Measurements from ENCODE around the gene LYPLA2.
"Not testable (repeated sequence)": the region's sequence is repeated elsewhere in the genome, so short reads cannot be mapped to it uniquely, and the experiment has no call there.

The LYPLA2 gene

GRCh38 chr1:23799570-23800399, 8.8 kb downstream of the LYPLA2 start:
- Histone ChIP-seq H3K27me3 (ENCODE audit: insufficient read depth, low read length) (no peaks in the 10 kb centered on the region), H3K4me1 (ENCODE audit: insufficient read depth, low read length) (peaks cover 14% of the 10 kb centered on the region), H3K4me3 (ENCODE audit: low read length) (peak overlapping the region; percentile 91), H3K9me3 (ENCODE audit: low read length) (no peaks in the 10 kb centered on the region), H2AFZ (ENCODE audit: low read depth, low read length) (peak overlapping the region; percentile 31), H3K36me3 (ENCODE audit: insufficient read depth, low read length) (peaks cover 30% of the 10 kb centered on the region)

GRCh38 chr1:23800400-23801337, 9.7 kb downstream of the LYPLA2 start, which contains the start of gene GALE:
GALE (minus strand) TSS chr1:23800754; CDS start chr1:23799007, 1,747 bp downstream.
- peaks cover 30% of the 10 kb centered on the region for H3K36me3 ChIP-seq (ENCODE audit: insufficient read depth, low read length)
- H3K4me1 ChIP-seq (ENCODE audit: insufficient read depth, low read length): peaks cover 14% of the 10 kb centered on the region
- no peaks in the 10 kb centered on the region for H3K27me3 ChIP-seq (ENCODE audit: insufficient read depth, low read length)
- H3K9me3 ChIP-seq (ENCODE audit: low read length): no peaks in the 10 kb centered on the region
- peak within 1 kb of the TSS; percentile 91 for H3K4me3 ChIP-seq (ENCODE audit: low read length)
- H2AFZ ChIP-seq (ENCODE audit: low read depth, low read length): peak within 1 kb of the TSS; percentile 62

- Histone ChIP-seq H3K9me3 (ENCODE audit: low read length) (no peaks in the 10 kb centered on the region), H3K27me3 (ENCODE audit: insufficient read depth, low read length) (no peaks in the 10 kb centered on the region), H3K4me3 (ENCODE audit: low read length) (peak overlapping the region; percentile 91), H3K36me3 (ENCODE audit: insufficient read depth, low read length) (peaks cover 24% of the 10 kb centered on the region), H2AFZ (ENCODE audit: low read depth, low read length) (peak overlapping the region; percentile 62), H3K4me1 (ENCODE audit: insufficient read depth, low read length) (peaks cover 14% of the 10 kb centered on the region)
Measured at GRCh38 chr1:23801338-23801748, 10.4 kb downstream of the LYPLA2 start.

GRCh38 chr1:23801876-23802275, 10.9 kb downstream of the LYPLA2 start:
- peaks cover 20% of the 10 kb centered on the region for H3K36me3 ChIP-seq (ENCODE audit: insufficient read depth, low read length)
- peak overlapping the region; percentile 91 for H3K4me3 ChIP-seq (ENCODE audit: low read length)

GRCh38 chr1:23802809-23803342, 11.9 kb downstream of the LYPLA2 start:
- peaks cover 14% of the 10 kb centered on the region for H3K4me1 ChIP-seq (ENCODE audit: insufficient read depth, low read length)
- peaks cover 20% of the 10 kb centered on the region for H3K36me3 ChIP-seq (ENCODE audit: insufficient read depth, low read length)
- not testable (repeated sequence) for H3K9me3 ChIP-seq (ENCODE audit: low read length); H2AFZ ChIP-seq (ENCODE audit: low read depth, low read length); H3K27me3 ChIP-seq (ENCODE audit: insufficient read depth, low read length); H3K4me3 ChIP-seq (ENCODE audit: low read length)

More at GRCh38 chr1:23801876-23802275, 10.9 kb downstream of the LYPLA2 start:
- Histone ChIP-seq H3K9me3 (ENCODE audit: low read length) (no peaks in the 10 kb centered on the region), H2AFZ (ENCODE audit: low read depth, low read length) (no peak overlapping the region), H3K27me3 (ENCODE audit: insufficient read depth, low read length) (no peaks in the 10 kb centered on the region), H3K4me1 (ENCODE audit: insufficient read depth, low read length) (peaks cover 14% of the 10 kb centered on the region)

GRCh38 chr1:23803674-23804073, 12.7 kb downstream of the LYPLA2 start:
- Histone ChIP-seq H3K4me3 (ENCODE audit: low read length) (no peak overlapping the region), H3K4me1 (ENCODE audit: insufficient read depth, low read length) (peaks cover 14% of the 10 kb centered on the region), H3K36me3 (ENCODE audit: insufficient read depth, low read length) (peaks cover 21% of the 10 kb centered on the region), H3K27me3 (ENCODE audit: insufficient read depth, low read length) (no peaks in the 10 kb centered on the region), H3K9me3 (ENCODE audit: low read length) (no peaks in the 10 kb centered on the region), H2AFZ (ENCODE audit: low read depth, low read length) (no peak overlapping the region)

- Histone ChIP-seq H2AFZ (ENCODE audit: low read depth, low read length) (no peak overlapping the region), H3K27me3 (ENCODE audit: insufficient read depth, low read length) (no peaks in the 10 kb centered on the region), H3K9me3 (ENCODE audit: low read length) (no peaks in the 10 kb centered on the region), H3K4me3 (ENCODE audit: low read length) (no peak overlapping the region), H3K36me3 (ENCODE audit: insufficient read depth, low read length) (peaks cover 21% of the 10 kb centered on the region), H3K4me1 (ENCODE audit: insufficient read depth, low read length) (peaks cover 11% of the 10 kb centered on the region)
Measured at GRCh38 chr1:23804183-23804835, 13.4 kb downstream of the LYPLA2 start.

GRCh38 chr1:23805025-23805424, 14.1 kb downstream of the LYPLA2 start:
- Histone ChIP-seq H2AFZ (ENCODE audit: low read depth, low read length) (no peak overlapping the region), H3K27me3 (ENCODE audit: insufficient read depth, low read length) (no peaks in the 10 kb centered on the region), H3K4me3 (ENCODE audit: low read length) (no peak overlapping the region), H3K36me3 (ENCODE audit: insufficient read depth, low read length) (peaks cover 22% of the 10 kb centered on the region), H3K4me1 (ENCODE audit: insufficient read depth, low read length) (peaks cover 4% of the 10 kb centered on the region), H3K9me3 (ENCODE audit: low read length) (no peaks in the 10 kb centered on the region)

- no peak overlapping the region for H3K4me3 ChIP-seq (ENCODE audit: low read length)
- peaks cover 24% of the 10 kb centered on the region for H3K36me3 ChIP-seq (ENCODE audit: insufficient read depth, low read length)
- H3K27me3 ChIP-seq (ENCODE audit: insufficient read depth, low read length): no peaks in the 10 kb centered on the region
- no peak overlapping the region for H2AFZ ChIP-seq (ENCODE audit: low read depth, low read length)
- no peaks in the 10 kb centered on the region for H3K9me3 ChIP-seq (ENCODE audit: low read length)
- H3K4me1 ChIP-seq (ENCODE audit: insufficient read depth, low read length): peaks cover under 1% of the 10 kb centered on the region
Measured at GRCh38 chr1:23806280-23806679, 15.3 kb downstream of the LYPLA2 start.

- H3K27me3 ChIP-seq (ENCODE audit: insufficient read depth, low read length): no peaks in the 10 kb centered on the region
- H3K9me3 ChIP-seq (ENCODE audit: low read length): no peaks in the 10 kb centered on the region
- peaks cover 30% of the 10 kb centered on the region for H3K36me3 ChIP-seq (ENCODE audit: insufficient read depth, low read length)
- no peak overlapping the region for H2AFZ ChIP-seq (ENCODE audit: low read depth, low read length)
- no peak overlapping the region for H3K4me3 ChIP-seq (ENCODE audit: low read length)
- no peaks in the 10 kb centered on the region for H3K4me1 ChIP-seq (ENCODE audit: insufficient read depth, low read length)
Measured at GRCh38 chr1:23807453-23807852, 16.5 kb downstream of the LYPLA2 start.

- H2AFZ ChIP-seq (ENCODE audit: low read depth, low read length): no peak overlapping the region
- no peaks in the 10 kb centered on the region for H3K4me1 ChIP-seq (ENCODE audit: insufficient read depth, low read length)
- H3K4me3 ChIP-seq (ENCODE audit: low read length): no peak overlapping the region
- no peaks in the 10 kb centered on the region for H3K27me3 ChIP-seq (ENCODE audit: insufficient read depth, low read length)
- H3K9me3 ChIP-seq (ENCODE audit: low read length): no peaks in the 10 kb centered on the region
- peaks cover 36% of the 10 kb centered on the region for H3K36me3 ChIP-seq (ENCODE audit: insufficient read depth, low read length)
Measured at GRCh38 chr1:23809751-23810171, 18.8 kb downstream of the LYPLA2 start.

GRCh38 chr1:23810818-23811540, 20.0 kb downstream of the LYPLA2 start:
- H3K27me3 ChIP-seq (ENCODE audit: insufficient read depth, low read length): no peaks in the 10 kb centered on the region
- H2AFZ ChIP-seq (ENCODE audit: low read depth, low read length): no peak overlapping the region
- H3K4me1 ChIP-seq (ENCODE audit: insufficient read depth, low read length): no peaks in the 10 kb centered on the region
- peaks cover 38% of the 10 kb centered on the region for H3K36me3 ChIP-seq (ENCODE audit: insufficient read depth, low read length)
- H3K4me3 ChIP-seq (ENCODE audit: low read length): no peak overlapping the region
- no peaks in the 10 kb centered on the region for H3K9me3 ChIP-seq (ENCODE audit: low read length)

Data from neuron (in vitro differentiated cells).